ENCODE results near the gene LRRC9.
A peak's percentile ranks its signal among the peaks of the same experiment; 100 is the strongest.
"Not testable (repeated sequence)": the region's sequence is repeated elsewhere in the genome, so short reads cannot be mapped to it uniquely, and the experiment has no call there.

Gene LRRC9

GRCh38 chr14:59919570-59920377, at the start of gene LRRC9:
Gene LRRC9, plus strand, starts transcription at chr14:59920144.
- peak in 1 of 2 donors; percentile 8 for DNase-seq (ENCODE audit: low read depth in 2 of 2)

- DNase-seq (ENCODE audit: low read depth in 2 of 2) = no peak
Observed at GRCh38 chr14:59870277-59871165, 49.4 kb upstream of the LRRC9 start, which contains the start of gene RTN1. Gene RTN1, minus strand, starts transcription at chr14:59870776. Its CDS starts 146 bp downstream, at chr14:59870630.

GRCh38 chr14:59871166-59871495, 48.8 kb upstream of the LRRC9 start:
- DNase-seq (ENCODE audit: low read depth in 2 of 2) = no peak

- DNase-seq (ENCODE audit: low read depth in 2 of 2) = no peak
Observed at GRCh38 chr14:59882957-59883356, 37.0 kb upstream of the LRRC9 start.

DNA sequence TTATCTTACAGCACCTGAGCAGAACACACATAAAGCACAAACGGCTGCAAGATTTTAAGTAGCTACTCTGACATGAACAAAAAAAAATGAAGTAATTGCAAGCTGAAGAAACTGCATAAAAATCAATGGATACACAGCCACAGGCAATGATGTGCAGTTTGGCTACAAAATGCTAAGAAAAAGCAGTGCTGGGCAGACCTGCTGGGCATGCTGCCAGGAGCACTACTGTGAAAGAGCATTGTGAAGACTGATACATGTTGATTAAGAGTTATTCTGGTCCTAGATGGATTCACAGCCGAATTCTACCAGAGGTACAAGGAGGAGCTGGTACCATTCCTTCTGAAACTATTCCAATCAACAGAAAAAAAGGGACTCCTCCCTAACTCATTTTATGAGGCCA, 29.3 kb upstream of the LRRC9 start:
- DNase-seq (ENCODE audit: low read depth in 2 of 2) = no peak

DNA sequence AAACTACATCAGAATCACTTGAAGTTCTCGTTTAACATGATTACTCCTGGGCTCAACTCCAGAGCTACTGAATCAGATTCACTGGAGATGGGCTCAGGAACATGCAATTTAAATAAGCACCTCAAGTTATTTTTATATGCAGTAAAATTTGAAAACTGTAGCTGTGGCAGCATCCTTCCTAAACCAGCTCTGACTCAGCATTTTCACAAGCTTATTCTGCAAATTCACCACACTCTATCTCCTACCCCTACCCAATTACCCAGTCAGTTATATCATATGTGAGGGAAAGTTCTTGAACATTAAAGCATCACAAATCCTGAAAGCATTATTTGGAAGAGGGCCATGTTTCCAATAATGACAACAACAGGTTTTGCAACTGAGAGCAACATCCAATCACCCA, 24.2 kb upstream of the LRRC9 start:
- no peak for DNase-seq (ENCODE audit: low read depth in 2 of 2)

DNA sequence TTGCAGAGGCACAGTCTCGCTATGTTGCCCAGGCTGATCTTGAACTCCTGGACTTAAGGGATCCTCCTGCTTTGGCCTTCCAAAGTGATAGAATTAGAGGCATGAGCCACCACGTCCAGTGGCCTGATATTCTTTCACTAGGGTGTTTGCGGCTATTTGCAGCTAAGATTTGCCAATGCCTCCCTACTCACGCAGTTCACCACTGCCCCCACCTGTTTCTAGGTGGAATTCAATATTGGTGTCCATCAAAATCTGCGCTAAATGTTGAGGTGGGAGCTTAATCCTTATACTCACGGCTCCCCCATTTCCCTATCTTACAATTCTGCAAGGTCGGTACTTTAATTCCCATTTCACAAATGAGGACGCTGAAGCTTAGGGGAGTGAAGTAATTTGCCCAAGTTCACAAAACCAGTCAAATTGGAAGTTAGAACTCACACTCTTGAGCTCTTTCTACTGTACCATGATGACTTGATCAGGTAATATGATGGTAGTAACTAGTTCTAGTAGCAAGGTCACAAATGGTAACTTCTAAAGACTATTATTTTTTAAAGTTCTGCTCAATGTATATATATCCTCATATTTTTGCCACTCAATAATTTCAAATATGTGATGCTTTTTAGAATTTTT, 22.1 kb upstream of the LRRC9 start:
- no peak for DNase-seq (ENCODE audit: low read depth in 2 of 2)

DNA sequence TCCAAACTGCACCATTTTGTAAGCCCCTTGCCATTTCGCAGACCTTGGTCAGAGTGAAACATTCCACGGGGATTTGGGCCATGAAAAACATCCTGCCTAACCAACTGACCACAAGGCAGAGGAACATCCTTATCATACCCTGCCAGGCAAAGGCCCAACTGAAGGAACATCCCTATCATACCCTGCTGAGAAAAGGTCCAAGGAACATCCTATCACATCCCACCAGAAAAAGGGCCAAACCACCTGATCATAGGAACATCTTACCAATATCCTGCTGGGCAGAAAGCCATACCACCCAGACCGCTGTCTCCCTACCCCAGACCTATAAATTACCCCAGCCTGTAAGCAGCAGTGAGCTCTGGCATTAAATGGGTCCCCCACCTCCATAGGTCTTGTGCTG, 19.4 kb upstream of the LRRC9 start:
- no peak for DNase-seq (ENCODE audit: low read depth in 2 of 2)

DNA sequence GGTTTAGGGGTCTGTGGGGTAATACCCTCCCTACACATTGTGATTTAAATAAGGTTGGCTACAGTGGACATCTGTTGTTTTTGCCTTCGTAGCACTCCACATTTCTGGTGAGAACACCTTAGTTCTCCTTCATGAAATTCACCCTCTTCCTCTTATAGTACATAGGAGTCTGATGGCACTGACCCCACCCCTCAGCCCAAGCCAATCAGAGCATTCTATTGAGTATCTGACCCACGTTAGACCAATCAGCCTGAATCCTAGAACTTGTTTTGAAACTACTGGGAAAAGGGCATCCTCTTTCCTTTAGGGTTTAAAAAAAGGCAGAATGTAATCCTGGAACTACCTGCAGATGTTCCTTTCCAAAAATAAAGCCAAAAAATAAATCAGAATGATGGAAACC, 15.8 kb upstream of the LRRC9 start:
- DNase-seq (ENCODE audit: low read depth in 2 of 2) = no peak

- no peak for DNase-seq (ENCODE audit: low read depth in 2 of 2)
Observed at GRCh38 chr14:59905188-59905587, 14.8 kb upstream of the LRRC9 start.

DNA sequence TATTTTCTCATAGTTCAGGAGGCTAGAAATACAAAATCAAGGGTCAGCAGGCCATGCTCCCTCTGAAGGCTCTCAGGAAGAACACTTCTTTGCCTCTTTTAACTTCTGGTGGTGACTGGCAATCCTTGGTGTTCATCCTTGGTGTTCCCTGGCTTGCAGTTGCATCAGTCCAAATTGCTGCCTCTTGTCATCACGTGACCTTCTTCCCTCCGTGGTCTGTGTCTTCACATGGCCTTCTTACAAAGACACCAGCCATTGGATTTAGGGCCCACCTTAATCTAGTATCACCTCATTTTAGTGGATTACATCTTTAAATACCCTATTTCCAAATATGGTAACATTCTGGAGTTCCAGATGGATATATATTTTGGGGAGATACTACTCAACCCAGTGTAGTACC, 7.5 kb upstream of the LRRC9 start:
- DNase-seq (ENCODE audit: low read depth in 2 of 2) = no peak

- DNase-seq (ENCODE audit: low read depth in 2 of 2) = no peak
Observed at GRCh38 chr14:59913187-59913586, 6.8 kb upstream of the LRRC9 start.

GRCh38 chr14:59918824-59919569, 947 bp upstream of the LRRC9 start:
- no peak for DNase-seq (ENCODE audit: low read depth in 2 of 2)

DNA sequence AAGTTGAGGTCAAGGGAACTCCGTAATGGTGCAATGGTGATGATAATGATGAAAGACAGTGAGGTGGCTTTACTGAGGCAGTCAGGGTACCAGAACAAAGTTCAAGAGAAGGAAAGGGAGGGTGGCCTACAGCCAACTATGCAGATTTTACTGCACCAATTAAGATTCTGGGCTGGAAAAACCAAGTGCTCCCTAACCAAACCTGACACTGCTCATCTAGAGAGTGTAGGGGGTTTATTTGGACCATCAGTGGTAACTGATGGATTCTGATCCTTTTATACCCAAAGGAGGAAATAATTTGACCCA, 387 bp downstream of the LRRC9 start:
- DNase-seq (ENCODE audit: low read depth in 2 of 2) = no peak

- no peak for DNase-seq (ENCODE audit: low read depth in 2 of 2)
Observed at GRCh38 chr14:59925797-59926196, 5.9 kb downstream of the LRRC9 start.

- no peak for DNase-seq (ENCODE audit: low read depth in 2 of 2)
Observed at GRCh38 chr14:59926534-59926933, 6.6 kb downstream of the LRRC9 start.

DNA sequence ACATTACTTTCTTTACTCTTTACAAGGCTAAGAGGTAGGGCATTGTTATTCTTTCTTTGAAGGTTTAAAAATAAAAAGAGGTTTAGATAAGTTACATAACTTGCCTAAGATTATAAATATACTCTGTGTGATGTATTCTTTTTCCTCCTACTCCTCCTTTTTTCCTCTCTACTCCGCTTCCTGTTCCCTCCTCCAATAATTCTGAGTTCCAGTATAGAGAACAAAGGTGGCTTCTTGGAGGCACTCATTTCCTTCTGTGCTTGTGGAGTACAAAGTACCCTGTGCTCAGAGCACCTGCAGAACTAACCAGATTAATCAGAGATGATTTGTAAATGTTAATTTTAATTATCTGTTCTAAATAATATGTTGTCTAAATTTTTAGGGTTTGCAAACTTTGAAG, 11.3 kb downstream of the LRRC9 start:
- no peak for DNase-seq (ENCODE audit: low read depth in 2 of 2)

DNA sequence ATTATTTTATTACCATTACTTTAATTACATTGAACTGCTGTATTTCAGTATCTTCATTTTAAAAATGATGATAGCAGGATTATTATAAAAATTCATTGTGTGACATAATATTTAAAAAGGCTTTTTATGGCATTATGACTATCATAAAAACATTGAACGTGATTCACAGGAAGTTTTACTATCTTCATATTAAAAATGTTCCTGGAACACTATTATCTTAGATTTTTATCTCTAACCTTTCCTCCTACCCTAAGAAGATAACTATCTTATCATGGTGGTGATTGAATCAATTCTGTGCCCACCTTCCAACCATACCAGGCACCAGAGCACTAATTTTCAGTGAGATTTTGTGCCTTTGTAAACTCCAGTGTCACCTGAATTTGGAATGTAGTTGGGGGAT, 16.2 kb downstream of the LRRC9 start:
- no peak for DNase-seq (ENCODE audit: low read depth in 2 of 2)

GRCh38 chr14:59939828-59940227, 19.9 kb downstream of the LRRC9 start:
- no peak for DNase-seq (ENCODE audit: low read depth in 2 of 2)

DNA sequence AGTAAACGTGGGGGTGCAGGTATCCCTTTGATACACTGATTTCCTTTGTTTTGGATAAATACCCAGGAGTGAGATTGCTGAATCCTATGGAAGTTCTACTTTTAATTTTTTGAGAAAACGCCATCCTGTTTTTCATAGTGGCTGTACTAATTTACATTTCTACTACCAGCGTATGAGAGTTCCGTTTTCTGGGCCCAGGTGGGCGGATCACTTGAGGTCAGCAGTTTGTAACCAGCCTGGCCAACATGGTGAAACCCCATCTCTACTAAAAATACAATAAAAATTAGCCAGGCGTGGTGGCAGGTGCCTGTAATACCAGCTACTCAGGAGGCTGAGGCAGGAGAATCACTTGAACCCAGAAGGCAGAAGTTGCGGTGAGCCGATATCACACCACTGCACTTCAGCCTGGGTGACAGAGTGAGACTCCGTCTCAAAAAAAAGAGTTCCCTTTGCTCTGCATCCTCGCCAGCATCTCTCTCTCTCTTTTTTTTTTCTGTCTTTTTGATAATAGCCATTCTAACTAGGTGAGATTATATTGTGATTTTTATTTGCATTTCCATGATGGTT, 22.4 kb downstream of the LRRC9 start:
- not testable (repeated sequence) for DNase-seq (ENCODE audit: low read depth in 2 of 2)

DNA sequence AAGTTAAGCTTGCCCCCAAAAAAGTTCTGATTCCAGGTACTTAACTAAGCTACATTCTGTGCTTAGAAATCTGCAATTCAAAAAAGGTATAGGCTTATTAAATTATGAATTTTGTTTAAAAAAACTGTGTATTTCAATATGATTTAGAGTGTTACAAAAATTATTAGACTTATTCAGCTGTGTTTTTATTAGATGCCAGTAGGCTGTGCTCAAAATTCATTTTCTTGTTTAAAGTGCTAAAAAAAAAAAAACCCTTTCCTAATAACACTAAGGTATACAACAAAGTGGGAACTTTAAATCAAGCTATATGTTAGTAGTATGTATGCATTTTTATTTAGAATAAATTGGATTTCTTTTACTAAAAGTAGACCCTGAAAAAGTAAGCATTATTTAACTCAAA, 25.0 kb downstream of the LRRC9 start:
- DNase-seq (ENCODE audit: low read depth in 2 of 2) = no peak

DNA sequence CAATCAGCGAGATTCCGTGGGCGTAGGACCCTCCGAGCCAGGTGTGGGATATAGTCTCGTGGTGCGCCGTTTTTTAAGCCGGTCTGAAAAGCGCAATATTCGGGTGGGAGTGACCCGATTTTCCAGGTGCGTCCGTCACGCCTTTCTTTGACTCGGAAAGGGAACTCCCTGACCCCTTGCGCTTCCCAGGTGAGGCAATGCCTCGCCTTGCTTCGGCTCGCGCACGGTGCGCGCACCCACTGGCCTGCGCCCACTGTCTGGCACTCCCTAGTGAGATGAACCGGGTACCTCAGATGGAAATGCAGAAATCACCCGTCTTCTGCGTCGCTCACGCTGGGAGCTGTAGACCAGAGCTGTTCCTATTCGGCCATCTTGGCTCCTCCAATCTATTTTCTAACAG, 32.2 kb downstream of the LRRC9 start:
- DNase-seq (ENCODE audit: low read depth in 2 of 2) = not testable (repeated sequence)
